ENCODE data around the gene FBXL16.

The FBXL16 gene

GRCh38 chr16:674968-675883, 30.4 kb downstream of the FBXL16 start, which contains the start of gene RHBDL1:
Gene RHBDL1, plus strand, starts transcription at chr16:675671. Its CDS starts 120 bp downstream, at chr16:675791.
- DNase-seq (ENCODE audit: low read depth): no peak
- peak within 1 kb of the TSS; percentile 39 for H3K4me3 ChIP-seq (ENCODE audit: control insufficient read depth, low read depth, low read length)
- TF ChIP-seq, protein P1, sequence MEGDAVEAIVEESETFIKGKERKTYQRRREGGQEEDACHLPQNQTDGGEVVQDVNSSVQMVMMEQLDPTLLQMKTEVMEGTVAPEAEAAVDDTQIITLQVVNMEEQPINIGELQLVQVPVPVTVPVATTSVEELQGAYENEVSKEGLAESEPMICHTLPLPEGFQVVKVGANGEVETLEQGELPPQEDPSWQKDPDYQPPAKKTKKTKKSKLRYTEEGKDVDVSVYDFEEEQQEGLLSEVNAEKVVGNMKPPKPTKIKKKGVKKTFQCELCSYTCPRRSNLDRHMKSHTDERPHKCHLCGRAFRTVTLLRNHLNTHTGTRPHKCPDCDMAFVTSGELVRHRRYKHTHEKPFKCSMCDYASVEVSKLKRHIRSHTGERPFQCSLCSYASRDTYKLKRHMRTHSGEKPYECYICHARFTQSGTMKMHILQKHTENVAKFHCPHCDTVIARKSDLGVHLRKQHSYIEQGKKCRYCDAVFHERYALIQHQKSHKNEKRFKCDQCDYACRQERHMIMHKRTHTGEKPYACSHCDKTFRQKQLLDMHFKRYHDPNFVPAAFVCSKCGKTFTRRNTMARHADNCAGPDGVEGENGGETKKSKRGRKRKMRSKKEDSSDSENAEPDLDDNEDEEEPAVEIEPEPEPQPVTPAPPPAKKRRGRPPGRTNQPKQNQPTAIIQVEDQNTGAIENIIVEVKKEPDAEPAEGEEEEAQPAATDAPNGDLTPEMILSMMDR (IDR thresholded peaks at IDR 0.05; ENCODE audit: control insufficient read depth, insufficient read depth, low read depth, low read length, missing control alignments): peak; percentile 9

DNA sequence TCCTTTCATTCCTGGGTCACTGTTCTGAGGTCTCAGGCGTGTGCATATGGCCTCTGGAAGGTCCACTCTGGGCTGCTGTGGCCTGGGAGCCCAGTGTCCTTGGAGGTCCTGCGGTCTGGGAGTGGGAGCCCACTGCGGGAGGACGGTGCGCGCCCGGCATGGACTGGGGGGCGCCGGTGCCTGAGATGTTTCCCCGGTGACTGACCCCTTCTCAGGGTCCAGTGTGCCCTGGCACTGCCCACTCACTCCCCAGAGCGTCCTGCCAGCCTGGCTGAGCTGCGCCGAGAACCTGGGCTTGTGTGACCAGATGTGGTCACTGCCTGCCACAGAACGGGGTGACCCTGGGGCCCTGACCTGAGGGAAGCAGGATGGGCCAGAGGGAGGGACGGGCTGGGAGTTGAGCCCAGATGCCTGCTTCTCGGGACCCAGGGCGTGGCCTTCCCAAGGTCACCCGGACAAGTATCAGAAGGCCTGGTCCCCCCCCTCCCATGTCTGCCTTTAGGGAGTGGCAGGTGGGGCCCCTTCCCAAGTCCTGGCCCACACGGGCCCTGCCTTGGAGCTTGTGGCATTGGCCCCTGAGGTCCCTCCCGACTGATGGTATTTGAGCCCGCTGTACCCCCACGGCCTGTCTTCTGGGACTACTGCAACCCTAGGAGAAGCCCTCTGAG, 31.3 kb downstream of the FBXL16 start:
- TF ChIP-seq, protein P1 (IDR thresholded peaks at IDR 0.05; ENCODE audit: control insufficient read depth, insufficient read depth, low read depth, low read length, missing control alignments): no peak
- no peak for DNase-seq (ENCODE audit: low read depth)
- H3K4me3 ChIP-seq (ENCODE audit: control insufficient read depth, low read depth, low read length): no peak overlapping the region

- no peak for DNase-seq (ENCODE audit: low read depth)
- no peak overlapping the region for H3K4me3 ChIP-seq (ENCODE audit: control insufficient read depth, low read depth, low read length)
- TF ChIP-seq, protein P1 (IDR thresholded peaks at IDR 0.05; ENCODE audit: control insufficient read depth, insufficient read depth, low read depth, low read length, missing control alignments): no peak
Observed at GRCh38 chr16:673399-673991, 32.1 kb downstream of the FBXL16 start.

- H3K4me3 ChIP-seq (ENCODE audit: control insufficient read depth, low read depth, low read length): no peak overlapping the region
- TF ChIP-seq, protein P1 (IDR thresholded peaks at IDR 0.05; ENCODE audit: control insufficient read depth, insufficient read depth, low read depth, low read length, missing control alignments): no peak
- no peak for DNase-seq (ENCODE audit: low read depth)
Observed at GRCh38 chr16:672851-673250, 32.8 kb downstream of the FBXL16 start.

DNA sequence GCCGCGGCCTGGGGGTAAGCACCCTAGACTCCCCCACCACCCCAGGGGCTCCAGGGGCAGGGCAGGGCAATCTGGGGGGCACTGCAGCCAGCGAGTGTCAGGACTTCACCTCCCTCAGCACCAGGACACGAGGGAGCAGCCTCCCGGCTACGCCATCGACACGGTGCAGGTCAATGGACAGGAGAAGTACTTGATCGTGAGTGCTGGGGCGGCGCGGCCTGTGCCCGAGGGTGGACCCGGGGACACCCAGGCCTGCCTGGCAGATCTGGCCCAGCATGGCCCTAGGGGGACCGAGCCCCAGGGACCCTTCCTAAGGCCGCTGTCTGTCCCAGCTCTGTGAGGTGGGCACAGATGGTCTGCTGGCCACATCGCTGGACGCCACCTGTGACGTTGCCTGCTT, 33.2 kb downstream of the FBXL16 start:
- no peak overlapping the region for H3K4me3 ChIP-seq (ENCODE audit: control insufficient read depth, low read depth, low read length)
- TF ChIP-seq, protein P1 (IDR thresholded peaks at IDR 0.05; ENCODE audit: control insufficient read depth, insufficient read depth, low read depth, low read length, missing control alignments): no peak

GRCh38 chr16:671353-672131, 34.1 kb downstream of the FBXL16 start:
- TF ChIP-seq, protein P1 (IDR thresholded peaks at IDR 0.05; ENCODE audit: control insufficient read depth, insufficient read depth, low read depth, low read length, missing control alignments): no peak
- no peak overlapping the region for H3K4me3 ChIP-seq (ENCODE audit: control insufficient read depth, low read depth, low read length)
- DNase-seq (ENCODE audit: low read depth): no peak

More for the DNA sequence above, 33.2 kb downstream of the FBXL16 start:
- DNase-seq (ENCODE audit: low read depth): no peak

Data from AG09309 (cell line).